Neural progenitor cell (in vitro differentiated cells): ENCODE measurements around the gene CRELD2.

ENCODE experiments used
- CTCF ChIP-seq: fragments of 200-600 bp; sonication (generic); IDR thresholded peaks from 2 replicates; pipeline ENCODE4 v1.5.1; 2017; ENCODE audit warnings: antibody characterized with exemption, mild to moderate bottlenecking
- EZH2 ChIP-seq: fragments of 200-600 bp; sonication (generic); IDR thresholded peaks from 2 replicates; pipeline ENCODE4 v1.6.1; 2017; ENCODE audit warnings: antibody characterized with exemption, mild to moderate bottlenecking, moderate library complexity
- EZH2phosphoT487 ChIP-seq: fragments of 200-600 bp; sonication (generic); IDR thresholded peaks from 2 replicates; pipeline ENCODE4 v1.6.1; 2017; ENCODE audit warnings: antibody characterized with exemption

GRCh38 chr22:49926916-49927315 lies 8.5 kb downstream of the CRELD2 start:
- TF ChIP-seq CTCF, result no peak
- TF ChIP-seq EZH2, result no peak
- TF ChIP-seq EZH2phosphoT487, result no peak
